GM10248 (cell line): ENCODE data around the gene CCDC40.

Experiments
- CTCF ChIA-PET: fragments of 300-600 bp; sonication (Branson Sonifier 250); formaldehyde crosslinking; extraction: SDS; loops from one replicate; lab custom pipeline; 2021; ENCODE audit warnings: antibody characterized with exemption; lab: Yijun Ruan, JAX
- POLR2A ChIA-PET: fragments of 350-650 bp; sonication (Branson Sonifier 250); formaldehyde crosslinking; extraction: SDS; loops from one replicate; lab custom pipeline; 2020; ENCODE audit warnings: antibody characterized with exemption; lab: Yijun Ruan, JAX
- DNase-seq: peaks from one replicate; pipeline ENCODE4 v3.0.0; 2012; ENCODE audit errors: extremely low spot score
- CTCF ChIP-seq: IDR thresholded peaks from 2 replicates; pipeline ENCODE4 v1.5.1; 2012; ENCODE audit warnings: mild to moderate bottlenecking, low read depth; ENCODE audit errors: extremely low read depth, missing control alignments, control extremely low read depth

Gene CCDC40

GRCh38 chr17:79990051-79990592 lies 46.3 kb upstream of the CCDC40 start:
- no peak for DNase-seq
- POLR2A ChIA-PET = no interaction called here
- no peak for TF ChIP-seq CTCF
- CTCF ChIA-PET = no interaction called here

GRCh38 chr17:79990704-79991103 lies 45.7 kb upstream of the CCDC40 start:
- CTCF ChIA-PET = no interaction called here
- POLR2A ChIA-PET = no interaction called here
- TF ChIP-seq CTCF = no peak
- no peak for DNase-seq

GRCh38 chr17:79991140-79991923 lies 45.1 kb upstream of the CCDC40 start:
- ChIA-PET POLR2A (no interaction called here), CTCF (no interaction called here)
- peak; percentile 55 for TF ChIP-seq CTCF
- peak; percentile 76 for DNase-seq

GRCh38 chr17:79991924-79992648 lies 44.4 kb upstream of the CCDC40 start:
- DNase-seq = no peak
- POLR2A ChIA-PET = no interaction called here
- CTCF ChIA-PET = interaction anchor here (3.7 kb wide), 1 partner anchor 14 kb away, joined by 19 read pairs; no protein-coding TSS in a partner anchor
- TF ChIP-seq CTCF = no peak

- ChIA-PET CTCF (interaction anchor here (1.0 to 3.7 kb wide), 7 partner anchors 11 to 51 kb away, joined by 4 to 19 read pairs (median 5); no protein-coding TSS in a partner anchor), POLR2A (no interaction called here)
- no peak for DNase-seq
- no peak for TF ChIP-seq CTCF
Observed at GRCh38 chr17:79992649-79993389, 43.6 kb upstream of the CCDC40 start.
